DOHH2 (cell line): ENCODE data around the gene OSTF1.

ENCODE experiments used
- CTCF ChIP-seq: fragments of 200-600 bp; sonication (generic); IDR thresholded peaks from one replicate; pipeline ENCODE4 v1.5.1; 2014; ENCODE audit warnings: antibody characterized with exemption, mild to moderate bottlenecking, low read depth, low read length; ENCODE audit not compliant: poor library complexity, severe bottlenecking
- EZH2phosphoT487 ChIP-seq: fragments of 200-600 bp; sonication (generic); IDR thresholded peaks from 2 replicates; pipeline ENCODE4 v1.6.1; 2017; ENCODE audit warnings: borderline replicate concordance, mild to moderate bottlenecking, antibody characterized with exemption, low read length, moderate library complexity, mixed read lengths

GRCh38 chr9:75086541-75087288 lies 1.6 kb upstream of the OSTF1 start:
- TF ChIP-seq CTCF (no peak), EZH2phosphoT487 (no peak)
